HG02798 (cell line): Measurements from ENCODE around the gene TCF12.

ENCODE experiments used
- ATAC-seq: cut with Tn5 transposase; IDR thresholded peaks from one replicate; pipeline ENCODE4 v1.9.1; 2021; ENCODE audit warnings: mild to moderate bottlenecking; ENCODE audit not compliant: unreplicated experiment, poor library complexity

The TCF12 gene

GRCh38 chr15:57195326-57195725, 276.9 kb downstream of the TCF12 start:
- no peak for ATAC-seq

GRCh38 chr15:57196865-57197264, 278.4 kb downstream of the TCF12 start:
- ATAC-seq, result no peak

- no peak for ATAC-seq
These were observed 279.7 kb downstream of the TCF12 start for GRCh38 chr15:57198131-57198530.

GRCh38 chr15:57198654-57199291, 280.3 kb downstream of the TCF12 start:
- ATAC-seq, result no peak

DNA sequence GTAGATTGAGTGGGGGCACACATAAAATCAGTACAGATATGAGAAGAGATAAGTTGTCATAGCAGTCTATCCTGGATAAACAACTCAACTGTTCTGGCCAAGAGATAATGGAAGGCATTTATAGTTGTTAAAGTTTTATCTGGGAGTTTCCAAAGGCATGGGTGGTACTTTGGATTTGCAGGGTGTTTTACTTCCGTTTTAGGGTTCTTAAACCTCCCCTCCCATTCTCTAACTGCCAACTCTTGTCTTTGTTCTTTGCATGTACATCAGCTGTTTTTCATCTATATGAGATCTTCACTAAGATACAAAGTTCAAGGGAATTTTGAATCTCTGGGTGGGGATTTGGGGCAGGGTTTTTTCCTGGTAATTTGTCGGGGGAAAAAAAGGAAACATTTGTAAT, 283.1 kb downstream of the TCF12 start:
- ATAC-seq, result no peak

- ATAC-seq, result no peak
These were observed 285.5 kb downstream of the TCF12 start for GRCh38 chr15:57203906-57204305.

DNA sequence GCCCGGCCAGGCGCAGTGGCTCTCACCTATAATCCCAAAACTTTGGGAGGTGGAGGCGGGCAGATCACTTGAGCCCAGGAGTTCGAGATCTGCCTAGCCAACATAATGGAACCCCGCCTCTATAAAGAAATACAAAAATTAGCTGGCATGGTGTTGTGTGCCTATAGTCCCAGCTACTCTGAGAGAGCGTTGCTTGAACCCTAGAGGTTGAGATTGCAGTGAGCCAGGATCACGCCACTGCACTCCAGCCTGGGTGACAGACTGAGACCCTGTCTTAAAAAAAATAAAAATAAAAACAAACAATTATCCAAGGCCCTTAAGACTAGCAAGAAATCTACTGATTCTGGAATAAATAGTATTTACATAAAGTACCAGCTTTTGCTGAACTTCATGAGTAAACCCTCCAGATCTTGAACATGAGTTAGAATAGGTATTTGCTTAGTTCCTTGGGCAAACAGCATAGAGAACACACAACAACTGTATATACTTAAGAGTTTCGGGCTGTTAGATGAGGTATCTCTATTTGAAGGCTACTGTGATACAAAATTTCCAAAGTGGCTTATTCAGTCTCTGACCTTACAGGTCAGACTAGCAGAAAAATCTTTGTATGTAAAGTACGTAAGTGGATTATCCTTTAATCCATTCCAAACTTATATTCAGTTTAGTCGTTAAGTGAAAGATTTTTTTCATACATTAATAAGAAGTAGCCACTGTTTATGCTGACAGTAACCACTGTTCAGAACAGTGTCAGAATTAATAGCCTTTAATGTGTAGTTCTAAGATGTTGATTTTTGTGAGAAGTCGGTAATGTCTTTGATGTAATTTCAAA, 286.8 kb downstream of the TCF12 start:
- ATAC-seq, result no peak

DNA sequence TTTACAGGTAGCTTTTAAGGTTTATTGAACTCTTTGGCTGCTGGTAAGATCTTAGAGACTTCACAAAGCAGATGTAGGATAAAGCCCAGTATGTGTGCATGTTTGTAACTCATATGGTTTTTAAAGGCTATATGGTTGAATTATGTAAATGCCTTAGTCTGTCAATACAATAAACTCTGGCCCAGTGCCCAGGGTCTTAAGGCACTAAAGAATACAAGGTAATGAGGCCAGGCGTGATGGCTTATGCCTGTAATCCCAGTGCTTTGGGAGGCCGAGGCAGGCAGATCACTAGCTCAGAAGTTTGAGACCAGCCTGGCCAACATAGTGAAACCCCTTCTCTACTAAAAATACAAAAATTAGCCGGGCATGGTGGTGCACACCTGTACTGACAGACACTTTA, 287.6 kb downstream of the TCF12 start:
- no peak for ATAC-seq

- ATAC-seq, result no peak
These were observed 295.4 kb downstream of the TCF12 start for GRCh38 chr15:57213862-57214261.

- no peak for ATAC-seq
These were observed 296.9 kb downstream of the TCF12 start for GRCh38 chr15:57215326-57215725.

DNA sequence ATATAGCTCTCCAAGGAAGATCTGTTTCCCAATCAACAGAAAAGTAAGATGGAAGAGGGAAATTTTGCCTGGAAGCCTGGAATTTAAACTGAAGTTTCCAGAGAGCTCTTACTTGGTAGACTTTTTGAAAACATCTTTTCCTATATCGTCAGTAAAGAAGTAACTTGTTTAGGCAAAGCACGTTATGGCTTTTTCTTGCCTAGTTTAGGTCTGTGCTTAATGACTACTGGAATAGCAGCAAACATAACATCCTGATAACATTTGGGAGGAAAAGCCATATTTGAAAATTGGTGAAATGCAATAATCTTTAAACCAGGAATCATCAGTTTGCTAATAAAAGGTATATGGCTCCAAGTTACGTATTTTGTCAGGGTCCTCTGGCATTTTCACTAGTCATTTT, 297.4 kb downstream of the TCF12 start:
- no peak for ATAC-seq

DNA sequence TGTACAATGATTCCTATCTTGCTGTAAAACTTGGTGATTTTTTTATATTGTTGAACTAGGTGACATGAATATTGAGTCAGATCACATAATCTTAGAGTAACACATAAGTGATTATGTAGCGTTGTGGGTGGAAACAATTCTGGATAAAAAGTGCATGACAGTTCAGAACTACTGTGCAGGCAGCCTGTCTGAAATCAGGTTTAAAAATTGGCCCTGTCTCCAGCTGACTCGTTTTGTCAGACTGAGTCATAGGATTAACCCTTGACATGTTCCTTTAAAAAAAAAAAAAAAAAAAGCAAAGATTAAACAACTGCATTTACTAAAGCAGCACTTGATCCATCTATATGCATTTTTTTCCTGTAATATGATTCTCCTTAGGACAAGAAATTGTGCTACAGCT, 297.8 kb downstream of the TCF12 start:
- ATAC-seq, result no peak

DNA sequence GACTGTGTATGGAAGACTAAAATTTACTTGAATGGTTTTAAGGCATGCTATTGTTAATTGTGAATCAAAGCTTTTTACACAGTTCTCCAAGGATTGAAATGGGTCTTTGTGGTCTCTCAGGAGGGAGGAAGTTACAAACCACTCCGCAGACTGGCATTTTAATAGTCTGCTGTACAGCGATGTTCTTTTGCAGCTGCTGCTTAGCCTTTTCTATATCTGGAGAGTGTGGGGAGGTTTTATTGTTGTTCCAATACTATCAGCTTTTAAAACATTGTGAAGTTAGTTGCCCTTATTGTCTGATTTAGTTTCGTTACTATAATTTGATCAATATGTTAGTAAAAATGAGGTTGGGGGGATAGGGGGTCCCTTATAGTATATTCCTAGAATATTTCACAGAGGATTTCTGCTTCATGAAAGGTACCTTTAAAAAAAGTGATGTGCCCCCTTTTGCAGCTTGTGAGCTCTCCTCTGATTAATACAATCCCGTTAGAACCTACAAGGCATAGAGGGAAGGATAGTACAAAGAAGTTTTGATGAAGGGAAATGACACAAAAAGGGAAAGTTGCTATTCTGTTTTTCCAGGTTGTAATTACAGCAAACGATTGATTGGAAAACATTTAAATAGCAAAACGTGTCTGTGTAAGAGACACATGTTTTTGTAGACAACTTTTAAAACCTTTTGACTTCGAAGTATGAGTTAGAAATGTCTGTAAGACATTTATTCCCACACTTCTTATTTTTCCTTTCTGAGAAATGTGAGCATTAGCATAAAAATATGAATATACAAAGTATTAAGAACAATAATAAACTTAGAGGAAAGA, 299.5 kb downstream of the TCF12 start:
- no peak for ATAC-seq

- ATAC-seq, result no peak
These were observed 300.6 kb downstream of the TCF12 start for GRCh38 chr15:57218826-57219576.

- no peak for ATAC-seq
These were observed 301.8 kb downstream of the TCF12 start for GRCh38 chr15:57220205-57220604.

GRCh38 chr15:57221134-57221533, 302.7 kb downstream of the TCF12 start:
- ATAC-seq, result no peak

DNA sequence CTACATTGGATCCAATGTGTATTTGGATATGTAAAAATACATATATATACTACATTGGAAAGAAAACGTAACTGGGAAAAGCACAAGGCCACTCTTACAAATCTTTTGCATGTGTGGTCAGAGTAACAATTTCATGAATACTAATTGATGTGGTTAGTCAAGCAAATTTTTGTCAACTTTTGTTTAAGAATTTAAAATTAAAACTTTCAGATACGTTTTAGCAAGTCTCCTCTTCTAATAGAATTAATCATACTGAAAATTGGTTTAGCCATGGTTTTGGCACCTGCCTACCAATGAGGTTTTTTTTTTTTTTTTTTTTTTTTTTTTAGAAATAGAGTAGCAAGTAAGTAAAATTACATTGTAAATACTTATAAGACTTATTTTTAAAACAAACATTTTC, 304.9 kb downstream of the TCF12 start:
- no peak for ATAC-seq

GRCh38 chr15:57223887-57224286, 305.4 kb downstream of the TCF12 start:
- no peak for ATAC-seq

DNA sequence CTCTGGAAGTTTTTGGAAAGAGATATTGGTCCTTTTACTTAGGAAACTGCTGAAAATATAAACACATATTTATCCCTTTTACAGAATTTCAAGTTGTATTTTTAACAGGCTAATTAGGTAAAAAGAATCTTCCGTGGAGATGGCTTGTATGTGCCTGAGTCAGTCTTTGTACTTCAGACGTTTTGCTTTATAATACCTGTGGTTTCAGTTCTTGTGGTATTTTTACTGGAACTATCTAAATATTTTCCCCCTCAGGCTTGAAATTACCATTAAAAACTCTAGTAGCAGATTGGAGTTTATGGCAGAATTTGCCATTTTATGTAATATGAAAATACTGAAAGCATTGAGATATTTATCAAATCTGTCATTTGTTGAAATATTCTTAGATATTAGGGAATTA, 306.2 kb downstream of the TCF12 start:
- no peak for ATAC-seq

DNA sequence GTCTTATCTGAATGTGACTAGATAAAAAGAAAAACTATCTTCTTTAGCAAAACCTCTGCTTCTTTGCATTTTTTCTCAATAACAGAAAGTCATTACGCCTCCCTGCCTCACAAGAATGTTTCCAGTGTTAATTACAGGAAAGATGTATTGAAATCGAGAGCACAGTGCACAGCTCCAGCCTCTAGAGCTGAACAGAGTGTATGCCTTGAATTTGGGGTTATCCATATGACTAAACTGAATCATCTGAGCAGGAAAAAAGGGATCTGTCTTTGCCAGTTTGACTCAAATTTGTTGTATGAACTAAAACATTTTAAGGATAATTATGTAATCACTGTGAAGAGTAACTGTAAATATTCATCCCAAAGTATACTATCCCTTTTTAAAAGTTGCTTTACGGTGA, 308.7 kb downstream of the TCF12 start:
- no peak for ATAC-seq
